Glomerular visceral epithelial cell (primary cell): Measurements from ENCODE around the gene MAPK7.

ENCODE experiments used
- DNase-seq: peaks from one replicate; pipeline ENCODE4 v3.0.0-alpha.2; 2016; ENCODE audit errors: extremely low spot score

Gene MAPK7

GRCh38 chr17:19415806-19416775, 37.8 kb downstream of the MAPK7 start:
- DNase-seq = no peak

- DNase-seq = no peak
Measured at GRCh38 chr17:19417611-19418010, 39.3 kb downstream of the MAPK7 start.

GRCh38 chr17:19418251-19418992, 40.1 kb downstream of the MAPK7 start:
- peak; percentile 18 for DNase-seq

- no peak for DNase-seq
Measured at GRCh38 chr17:19421219-19421618, 42.9 kb downstream of the MAPK7 start.

GRCh38 chr17:19421926-19422325, 43.6 kb downstream of the MAPK7 start:
- DNase-seq = no peak

- DNase-seq = no peak
Measured at GRCh38 chr17:19424934-19425868, 46.9 kb downstream of the MAPK7 start.

- no peak for DNase-seq
Measured at GRCh38 chr17:19426631-19427030, 48.3 kb downstream of the MAPK7 start.

- no peak for DNase-seq
Measured at GRCh38 chr17:19431691-19432090, 53.4 kb downstream of the MAPK7 start.
